Measurements from ENCODE around the gene DAPK1. TPM values are rescaled to one million over a fixed set of nuclear protein-coding genes. Genes with fewer than 3 reads are reported as not detected.
A peak's percentile ranks its signal among the peaks of the same experiment; 100 is the strongest.

Gene DAPK1
- total and polyA plus RNA-seq, 4 donors: 33.0 to 301 (median 94.1) TPM

DNA sequence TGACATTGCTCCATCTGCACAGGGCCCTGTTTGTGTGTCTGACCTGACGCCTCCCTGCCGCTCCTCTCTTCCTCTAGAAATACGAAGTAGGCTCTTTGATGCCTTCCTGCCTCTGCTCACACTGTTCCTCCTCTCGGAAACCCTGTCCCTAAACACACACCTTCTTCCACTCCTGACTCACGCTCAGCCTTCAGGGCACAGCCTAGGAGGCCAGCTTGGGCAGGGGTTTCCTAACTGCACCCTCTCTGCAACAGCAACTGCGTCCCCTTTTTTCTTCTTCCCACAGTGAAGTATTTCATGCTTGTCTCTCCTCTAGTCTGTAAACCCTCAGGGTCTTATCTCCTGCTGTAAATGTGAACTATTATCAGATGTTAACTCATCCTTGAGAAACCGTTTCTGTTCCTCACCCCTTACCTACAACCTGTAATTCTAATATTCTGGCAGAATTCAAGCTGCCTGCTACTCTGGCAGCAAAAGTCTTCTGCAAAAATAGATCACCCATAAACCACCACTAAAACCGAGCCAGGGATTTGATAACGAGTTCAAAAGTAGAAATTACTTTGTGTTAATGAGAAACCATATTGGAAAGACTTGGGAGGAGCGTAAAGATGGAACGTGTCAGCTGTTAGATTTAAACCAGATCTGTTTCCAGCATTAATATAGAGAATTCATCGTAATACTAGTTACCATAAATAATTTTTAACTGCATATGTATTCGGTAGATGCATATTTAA, 100.2 kb downstream of the DAPK1 start:
- H3K27ac ChIP-seq (ENCODE audit: low read depth in 1 of 2, low read length in 1 of 2): peak overlapping the region in 1 of 2 donors; percentile 7
- TF ChIP-seq, protein P1, sequence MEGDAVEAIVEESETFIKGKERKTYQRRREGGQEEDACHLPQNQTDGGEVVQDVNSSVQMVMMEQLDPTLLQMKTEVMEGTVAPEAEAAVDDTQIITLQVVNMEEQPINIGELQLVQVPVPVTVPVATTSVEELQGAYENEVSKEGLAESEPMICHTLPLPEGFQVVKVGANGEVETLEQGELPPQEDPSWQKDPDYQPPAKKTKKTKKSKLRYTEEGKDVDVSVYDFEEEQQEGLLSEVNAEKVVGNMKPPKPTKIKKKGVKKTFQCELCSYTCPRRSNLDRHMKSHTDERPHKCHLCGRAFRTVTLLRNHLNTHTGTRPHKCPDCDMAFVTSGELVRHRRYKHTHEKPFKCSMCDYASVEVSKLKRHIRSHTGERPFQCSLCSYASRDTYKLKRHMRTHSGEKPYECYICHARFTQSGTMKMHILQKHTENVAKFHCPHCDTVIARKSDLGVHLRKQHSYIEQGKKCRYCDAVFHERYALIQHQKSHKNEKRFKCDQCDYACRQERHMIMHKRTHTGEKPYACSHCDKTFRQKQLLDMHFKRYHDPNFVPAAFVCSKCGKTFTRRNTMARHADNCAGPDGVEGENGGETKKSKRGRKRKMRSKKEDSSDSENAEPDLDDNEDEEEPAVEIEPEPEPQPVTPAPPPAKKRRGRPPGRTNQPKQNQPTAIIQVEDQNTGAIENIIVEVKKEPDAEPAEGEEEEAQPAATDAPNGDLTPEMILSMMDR (IDR thresholded peaks at IDR 0.05; ENCODE audit: control extremely low read depth, extremely low read depth): no peak
- H3K4me1 ChIP-seq (ENCODE audit: control insufficient read depth in 5 of 5, insufficient read depth in 5 of 5, low read length in 5 of 5): peaks cover 11 to 81% (median 58%) of the 10 kb centered on the region in 5 donors
- ATAC-seq (ENCODE audit: insufficient read depth, low FRiP score) (no peak), DNase-seq (peak in 1 of 3 donors; percentile 49)
- peaks cover 0 to 2% (median 0%) of the 10 kb centered on the region in 4 donors for H3K36me3 ChIP-seq (ENCODE audit: control insufficient read depth in 4 of 4, insufficient read depth in 4 of 4, low read length in 4 of 4)
- H3K9ac ChIP-seq (ENCODE audit: insufficient read depth in 1 of 2, low read length in 2 of 2): no peak overlapping the region
- 54 to 66% methylated on average over 13 of the region's 13 CpGs for WGBS, 2 donors
- H3K4me3 ChIP-seq: no peak overlapping the region
- H3K9me3 ChIP-seq (ENCODE audit: control insufficient read depth in 4 of 4, insufficient read depth in 3 of 4, low read length in 3 of 4): no peaks in the 10 kb centered on the region
- no peaks in the 10 kb centered on the region for H3K27me3 ChIP-seq (ENCODE audit: control insufficient read depth in 3 of 3, insufficient read depth in 3 of 3, low read length in 2 of 3)

DNA sequence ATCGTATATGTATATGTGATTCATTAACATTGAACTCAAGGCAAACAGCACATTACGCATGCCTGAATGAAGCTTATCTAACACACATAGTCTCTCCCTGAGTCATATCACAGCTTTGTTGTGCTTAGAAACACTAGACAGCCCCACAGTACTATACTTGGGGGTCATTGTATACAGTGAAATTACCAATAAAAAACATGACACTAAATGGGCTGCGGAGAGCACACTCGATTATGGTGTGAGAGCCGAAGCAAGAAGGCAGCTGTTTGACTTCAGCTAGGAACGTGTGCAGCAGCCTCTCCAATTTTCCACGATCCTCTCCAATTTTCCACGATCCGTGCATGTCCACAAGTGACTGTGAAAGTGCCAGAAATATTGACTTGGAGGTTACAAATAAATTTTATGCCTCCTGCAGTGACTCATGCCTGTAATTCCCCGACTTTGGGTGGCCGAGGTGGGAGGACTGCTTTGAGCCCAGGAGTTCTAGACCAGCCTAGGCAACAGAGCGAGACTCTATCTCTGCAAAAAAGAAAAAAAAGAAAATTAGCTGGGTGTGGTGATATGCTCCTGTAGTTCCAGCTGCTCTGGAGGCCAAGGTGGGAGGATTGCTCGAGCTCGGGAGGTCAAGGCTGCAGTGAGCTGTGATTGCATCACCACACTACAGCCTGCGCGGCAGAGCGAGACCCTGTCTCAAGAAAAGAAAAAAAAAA, 102.4 kb downstream of the DAPK1 start:
- H3K9ac ChIP-seq (ENCODE audit: insufficient read depth in 1 of 2, low read length in 2 of 2): no peak overlapping the region
- peak; percentile 71 to 96 (median 95) for DNase-seq
- TF ChIP-seq, protein P1 (IDR thresholded peaks at IDR 0.05; ENCODE audit: control extremely low read depth, extremely low read depth): no peak

DNA sequence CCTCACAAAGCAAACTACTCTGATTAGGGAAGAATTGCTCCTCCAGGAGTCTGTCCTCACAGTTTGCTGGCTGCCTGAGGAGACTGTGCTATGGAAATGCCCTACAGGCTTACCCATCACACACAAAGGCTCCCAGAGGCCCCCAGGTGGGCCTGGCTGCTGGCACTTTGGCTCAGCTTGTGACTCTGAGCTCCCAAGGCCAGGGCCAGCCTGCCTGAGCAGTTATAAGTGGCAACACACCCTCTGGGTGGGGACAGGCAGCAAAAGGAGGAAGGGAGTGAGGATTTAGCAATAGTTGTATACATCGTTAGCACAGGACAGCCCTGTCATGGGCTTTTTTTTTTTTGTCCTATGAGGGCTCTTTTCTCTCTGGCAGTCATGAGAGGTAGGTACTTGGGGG, 103.5 kb downstream of the DAPK1 start:
- Histone ChIP-seq H3K36me3 (ENCODE audit: control insufficient read depth in 4 of 4, insufficient read depth in 4 of 4, low read length in 4 of 4) (peaks cover 0 to 12% (median 7%) of the 10 kb centered on the region in 4 donors), H3K27me3 (ENCODE audit: control insufficient read depth in 3 of 3, insufficient read depth in 3 of 3, low read length in 2 of 3) (no peaks in the 10 kb centered on the region), H3K4me1 (ENCODE audit: control insufficient read depth in 5 of 5, insufficient read depth in 5 of 5, low read length in 5 of 5) (peaks cover 7 to 62% (median 39%) of the 10 kb centered on the region in 5 donors), H3K4me3 (no peak overlapping the region), H3K27ac (ENCODE audit: low read depth in 1 of 2, low read length in 1 of 2) (peak overlapping the region in 1 of 2 donors; percentile 83), H3K9me3 (ENCODE audit: control insufficient read depth in 4 of 4, insufficient read depth in 3 of 4, low read length in 3 of 4) (no peaks in the 10 kb centered on the region), H3K9ac (ENCODE audit: insufficient read depth in 1 of 2, low read length in 2 of 2) (no peak overlapping the region)
- whole genome bisulfite sequencing, 2 donors: 20 to 40% methylated on average over 1 of the region's 1 CpG
- DNase-seq (no peak), ATAC-seq (ENCODE audit: insufficient read depth, low FRiP score) (peak; percentile 73)
- TF ChIP-seq, protein P1 (IDR thresholded peaks at IDR 0.05; ENCODE audit: control extremely low read depth, extremely low read depth): no peak

More for the DNA sequence above, 102.4 kb downstream of the DAPK1 start:
- peak overlapping the region in 1 of 2 donors; percentile 42 for H3K27ac ChIP-seq (ENCODE audit: low read depth in 1 of 2, low read length in 1 of 2)
- 64 to 71% methylated on average over 17 of the region's 17 CpGs for WGBS, 2 donors
- H3K4me1 ChIP-seq (ENCODE audit: control insufficient read depth in 5 of 5, insufficient read depth in 5 of 5, low read length in 5 of 5): peaks cover 7 to 61% (median 39%) of the 10 kb centered on the region in 5 donors
- H3K36me3 ChIP-seq (ENCODE audit: control insufficient read depth in 4 of 4, insufficient read depth in 4 of 4, low read length in 4 of 4): peaks cover 0 to 6% (median under 1%) of the 10 kb centered on the region in 4 donors
- no peaks in the 10 kb centered on the region for H3K27me3 ChIP-seq (ENCODE audit: control insufficient read depth in 3 of 3, insufficient read depth in 3 of 3, low read length in 2 of 3)
- no peak overlapping the region for H3K4me3 ChIP-seq
- ATAC-seq (ENCODE audit: insufficient read depth, low FRiP score): peak; percentile 24
- no peaks in the 10 kb centered on the region for H3K9me3 ChIP-seq (ENCODE audit: control insufficient read depth in 4 of 4, insufficient read depth in 3 of 4, low read length in 3 of 4)

Measured in lung (tissue), 12 donors.